ENCODE data around the gene KRT31.

GRCh38 chr17:41417576-41418015 lies 20.2 kb upstream of the KRT31 start:
- peak; percentile 45 for TF ChIP-seq CTCF (IDR thresholded peaks at IDR 0.05; ENCODE audit: borderline replicate concordance, extremely low read depth, low read length, poor library complexity, severe bottlenecking)
- TF ChIP-seq EZH2 (IDR thresholded peaks at IDR 0.05; ENCODE audit: borderline replicate concordance, low read depth, low read length, severe bottlenecking): no peak
